Nephron (organoid): Measurements from ENCODE around the gene ZNF100.

Source experiments
- H3K27ac Mint-ChIP-seq, 3 experiments: 2 replicates each; pipeline ENCODE4 v1.8.0; 2020; ENCODE audit warnings: mixed read lengths in 3 of 3, mild to moderate bottlenecking in 2 of 3, moderate library complexity in 1 of 3
- H3K27me3 Mint-ChIP-seq: 2 replicates; pipeline ENCODE4 v1.8.0; 2021; ENCODE audit warnings: low read depth, mild to moderate bottlenecking, moderate library complexity, mixed read lengths
- H3K36me3 Mint-ChIP-seq: 2 replicates; pipeline ENCODE4 v1.8.0; 2020; ENCODE audit warnings: low read depth, mixed read lengths
- H3K4me1 Mint-ChIP-seq: 2 replicates; pipeline ENCODE4 v1.8.0; 2020; ENCODE audit warnings: mixed read lengths
- H3K4me3 Mint-ChIP-seq, 3 experiments: 2 replicates each; pipeline ENCODE4 v1.8.0; 2020; ENCODE audit warnings: mild to moderate bottlenecking in 3 of 3, mixed read lengths in 3 of 3, moderate library complexity in 2 of 3
- H3K9me3 Mint-ChIP-seq: 2 replicates; pipeline ENCODE4 v1.8.0; 2020; ENCODE audit warnings: mixed read lengths
- TF ChIP-seq, protein P1 (sequence below), 3 experiments: fragments of 200-600 bp; sonication (generic); IDR thresholded peaks; one replicate each; pipeline ENCODE4 v1.5.0; 2021; ENCODE audit warnings: antibody characterized with exemption in 3 of 3; ENCODE audit not compliant: unreplicated experiment in 3 of 3

Gene ZNF100

GRCh38 chr19:21693399-21693798 lies 74.0 kb downstream of the ZNF100 start:
- Mint-ChIP-seq H3K4me1 (peaks cover 28% of the 10 kb centered on the region), H3K27me3 (peaks cover 4% of the 10 kb centered on the region), H3K4me3 (no peak overlapping the region), H3K27ac (peak overlapping the region in 2 of 3 experiments; percentile 31 to 60), H3K36me3 (no peaks in the 10 kb centered on the region), H3K9me3 (peaks cover 39% of the 10 kb centered on the region)
- TF ChIP-seq, protein P1, sequence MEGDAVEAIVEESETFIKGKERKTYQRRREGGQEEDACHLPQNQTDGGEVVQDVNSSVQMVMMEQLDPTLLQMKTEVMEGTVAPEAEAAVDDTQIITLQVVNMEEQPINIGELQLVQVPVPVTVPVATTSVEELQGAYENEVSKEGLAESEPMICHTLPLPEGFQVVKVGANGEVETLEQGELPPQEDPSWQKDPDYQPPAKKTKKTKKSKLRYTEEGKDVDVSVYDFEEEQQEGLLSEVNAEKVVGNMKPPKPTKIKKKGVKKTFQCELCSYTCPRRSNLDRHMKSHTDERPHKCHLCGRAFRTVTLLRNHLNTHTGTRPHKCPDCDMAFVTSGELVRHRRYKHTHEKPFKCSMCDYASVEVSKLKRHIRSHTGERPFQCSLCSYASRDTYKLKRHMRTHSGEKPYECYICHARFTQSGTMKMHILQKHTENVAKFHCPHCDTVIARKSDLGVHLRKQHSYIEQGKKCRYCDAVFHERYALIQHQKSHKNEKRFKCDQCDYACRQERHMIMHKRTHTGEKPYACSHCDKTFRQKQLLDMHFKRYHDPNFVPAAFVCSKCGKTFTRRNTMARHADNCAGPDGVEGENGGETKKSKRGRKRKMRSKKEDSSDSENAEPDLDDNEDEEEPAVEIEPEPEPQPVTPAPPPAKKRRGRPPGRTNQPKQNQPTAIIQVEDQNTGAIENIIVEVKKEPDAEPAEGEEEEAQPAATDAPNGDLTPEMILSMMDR (IDR thresholded peaks at IDR 0.05; ENCODE audit: unreplicated experiment in 3 of 3), result no peak

GRCh38 chr19:21691661-21692060 lies 75.7 kb downstream of the ZNF100 start:
- H3K27me3 Mint-ChIP-seq, result peaks cover 3% of the 10 kb centered on the region
- peak overlapping the region in 1 of 3 experiments; percentile 37 for H3K4me3 Mint-ChIP-seq
- H3K4me1 Mint-ChIP-seq, result peaks cover 28% of the 10 kb centered on the region
- H3K27ac Mint-ChIP-seq, result peak overlapping the region in 2 of 3 experiments; percentile 71 to 76
- TF ChIP-seq, protein P1 (IDR thresholded peaks at IDR 0.05; ENCODE audit: unreplicated experiment in 3 of 3), result no peak
- peaks cover 47% of the 10 kb centered on the region for H3K9me3 Mint-ChIP-seq
- no peaks in the 10 kb centered on the region for H3K36me3 Mint-ChIP-seq

- TF ChIP-seq, protein P1 (IDR thresholded peaks at IDR 0.05; ENCODE audit: unreplicated experiment in 3 of 3), result no peak
- peaks cover 40% of the 10 kb centered on the region for H3K9me3 Mint-ChIP-seq
- H3K27ac Mint-ChIP-seq, result no peak overlapping the region
- H3K4me3 Mint-ChIP-seq, result no peak overlapping the region
- H3K36me3 Mint-ChIP-seq, result no peaks in the 10 kb centered on the region
- peaks cover 3% of the 10 kb centered on the region for H3K27me3 Mint-ChIP-seq
- H3K4me1 Mint-ChIP-seq, result peaks cover 13% of the 10 kb centered on the region
These were observed 78.9 kb downstream of the ZNF100 start for GRCh38 chr19:21688464-21688863.

DNA sequence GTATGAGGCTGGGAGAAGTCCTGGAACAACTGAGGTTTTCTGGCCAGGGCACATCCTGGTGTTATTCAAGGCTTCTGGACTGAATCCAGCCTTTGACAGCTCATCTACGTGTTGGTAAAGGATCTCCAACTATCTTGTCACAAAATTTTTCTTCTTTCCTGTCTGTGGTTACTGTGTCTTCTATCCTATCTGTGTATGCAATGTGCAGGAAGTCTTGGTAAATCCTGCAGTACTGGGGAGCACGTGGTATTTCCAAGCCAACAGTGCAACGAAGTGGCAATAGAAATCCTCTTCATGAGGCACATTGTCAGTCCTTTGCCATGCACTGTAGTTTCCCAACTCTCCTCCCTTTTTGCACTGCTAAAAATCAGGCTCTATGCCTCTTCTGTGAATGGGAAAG lies 86.7 kb downstream of the ZNF100 start:
- Mint-ChIP-seq H3K27me3 (no peaks in the 10 kb centered on the region), H3K9me3 (peaks cover 20% of the 10 kb centered on the region), H3K27ac (no peak overlapping the region), H3K4me3 (no peak overlapping the region), H3K4me1 (no peaks in the 10 kb centered on the region), H3K36me3 (no peaks in the 10 kb centered on the region)
- TF ChIP-seq, protein P1 (IDR thresholded peaks at IDR 0.05; ENCODE audit: unreplicated experiment in 3 of 3), result no peak

- H3K9me3 Mint-ChIP-seq, result peaks cover 20% of the 10 kb centered on the region
- no peak overlapping the region for H3K27ac Mint-ChIP-seq
- TF ChIP-seq, protein P1 (IDR thresholded peaks at IDR 0.05; ENCODE audit: unreplicated experiment in 3 of 3), result no peak
- no peak overlapping the region for H3K4me3 Mint-ChIP-seq
- H3K27me3 Mint-ChIP-seq, result no peaks in the 10 kb centered on the region
- H3K4me1 Mint-ChIP-seq, result no peaks in the 10 kb centered on the region
- H3K36me3 Mint-ChIP-seq, result no peaks in the 10 kb centered on the region
These were observed 87.4 kb downstream of the ZNF100 start for GRCh38 chr19:21680026-21680425.

- H3K36me3 Mint-ChIP-seq, result no peaks in the 10 kb centered on the region
- TF ChIP-seq, protein P1 (IDR thresholded peaks at IDR 0.05; ENCODE audit: unreplicated experiment in 3 of 3), result no peak
- H3K9me3 Mint-ChIP-seq, result peaks cover 14% of the 10 kb centered on the region
- no peak overlapping the region for H3K4me3 Mint-ChIP-seq
- peaks cover 6% of the 10 kb centered on the region for H3K4me1 Mint-ChIP-seq
- no peak overlapping the region for H3K27ac Mint-ChIP-seq
- no peaks in the 10 kb centered on the region for H3K27me3 Mint-ChIP-seq
These were observed 89.5 kb downstream of the ZNF100 start for GRCh38 chr19:21677696-21678418.
